Measurements from ENCODE around the gene HMGCS2.

- TF ChIP-seq CTCF (IDR thresholded peaks at IDR 0.05; ENCODE audit: borderline replicate concordance, extremely low read depth, low read length, poor library complexity, severe bottlenecking) = no peak
- no peak for TF ChIP-seq EZH2 (IDR thresholded peaks at IDR 0.05; ENCODE audit: borderline replicate concordance, low read depth, low read length, severe bottlenecking)
These were observed at the start of gene HMGCS2 for GRCh38 chr1:119768778-119769177.
